SU-DHL-6 (cell line): ENCODE measurements around the gene DRC3.

Source experiments
- EZH2phosphoT487 ChIP-seq: fragments of 200-600 bp; sonication (generic), shearing (Covaris generic); conservative IDR thresholded peaks from 2 replicates; pipeline ENCODE4 v1.6.1; 2018; ENCODE audit warnings: mild to moderate bottlenecking, antibody characterized with exemption, low read length, moderate library complexity, mixed read lengths
- TF ChIP-seq, protein P1 (sequence below): fragments of 200-600 bp; sonication (generic); IDR thresholded peaks from one replicate; pipeline ENCODE4 v1.5.1; 2017; ENCODE audit warnings: antibody characterized with exemption, mild to moderate bottlenecking, low read length, moderate library complexity; ENCODE audit not compliant: insufficient read depth, poor library complexity, severe bottlenecking

DNA sequence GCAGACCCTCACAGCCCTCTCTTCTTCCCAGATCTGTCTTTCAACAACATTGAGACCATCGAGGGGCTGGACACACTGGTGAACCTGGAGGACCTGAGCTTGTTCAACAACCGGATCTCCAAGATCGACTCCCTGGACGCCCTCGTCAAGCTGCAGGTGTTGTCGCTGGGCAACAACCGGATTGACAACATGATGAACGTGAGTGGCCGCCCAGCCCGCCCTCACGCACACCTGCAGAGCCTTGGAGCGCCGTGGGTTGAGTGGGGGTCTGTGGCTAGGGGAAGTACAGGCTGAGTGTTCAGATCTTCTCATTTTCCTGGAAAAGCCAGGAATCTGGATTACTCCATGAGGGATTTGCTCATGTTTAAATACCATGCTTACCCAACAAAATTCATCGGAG is 15.2 kb downstream of the DRC3 start:
- TF ChIP-seq, protein P1, sequence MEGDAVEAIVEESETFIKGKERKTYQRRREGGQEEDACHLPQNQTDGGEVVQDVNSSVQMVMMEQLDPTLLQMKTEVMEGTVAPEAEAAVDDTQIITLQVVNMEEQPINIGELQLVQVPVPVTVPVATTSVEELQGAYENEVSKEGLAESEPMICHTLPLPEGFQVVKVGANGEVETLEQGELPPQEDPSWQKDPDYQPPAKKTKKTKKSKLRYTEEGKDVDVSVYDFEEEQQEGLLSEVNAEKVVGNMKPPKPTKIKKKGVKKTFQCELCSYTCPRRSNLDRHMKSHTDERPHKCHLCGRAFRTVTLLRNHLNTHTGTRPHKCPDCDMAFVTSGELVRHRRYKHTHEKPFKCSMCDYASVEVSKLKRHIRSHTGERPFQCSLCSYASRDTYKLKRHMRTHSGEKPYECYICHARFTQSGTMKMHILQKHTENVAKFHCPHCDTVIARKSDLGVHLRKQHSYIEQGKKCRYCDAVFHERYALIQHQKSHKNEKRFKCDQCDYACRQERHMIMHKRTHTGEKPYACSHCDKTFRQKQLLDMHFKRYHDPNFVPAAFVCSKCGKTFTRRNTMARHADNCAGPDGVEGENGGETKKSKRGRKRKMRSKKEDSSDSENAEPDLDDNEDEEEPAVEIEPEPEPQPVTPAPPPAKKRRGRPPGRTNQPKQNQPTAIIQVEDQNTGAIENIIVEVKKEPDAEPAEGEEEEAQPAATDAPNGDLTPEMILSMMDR, result no peak
- no peak for TF ChIP-seq EZH2phosphoT487
